Measurements from ENCODE around the gene RASSF5. TPM values are rescaled to one million over a fixed set of nuclear protein-coding genes. Genes with fewer than 3 reads are reported as not detected.

Gene RASSF5
- total and polyA plus RNA-seq, 9 of the 15 experiments (the other 6 are each of a cell fraction or from before 2014, with no cell fraction given): 6.1 to 41.0 (median 25.2) TPM

DNA sequence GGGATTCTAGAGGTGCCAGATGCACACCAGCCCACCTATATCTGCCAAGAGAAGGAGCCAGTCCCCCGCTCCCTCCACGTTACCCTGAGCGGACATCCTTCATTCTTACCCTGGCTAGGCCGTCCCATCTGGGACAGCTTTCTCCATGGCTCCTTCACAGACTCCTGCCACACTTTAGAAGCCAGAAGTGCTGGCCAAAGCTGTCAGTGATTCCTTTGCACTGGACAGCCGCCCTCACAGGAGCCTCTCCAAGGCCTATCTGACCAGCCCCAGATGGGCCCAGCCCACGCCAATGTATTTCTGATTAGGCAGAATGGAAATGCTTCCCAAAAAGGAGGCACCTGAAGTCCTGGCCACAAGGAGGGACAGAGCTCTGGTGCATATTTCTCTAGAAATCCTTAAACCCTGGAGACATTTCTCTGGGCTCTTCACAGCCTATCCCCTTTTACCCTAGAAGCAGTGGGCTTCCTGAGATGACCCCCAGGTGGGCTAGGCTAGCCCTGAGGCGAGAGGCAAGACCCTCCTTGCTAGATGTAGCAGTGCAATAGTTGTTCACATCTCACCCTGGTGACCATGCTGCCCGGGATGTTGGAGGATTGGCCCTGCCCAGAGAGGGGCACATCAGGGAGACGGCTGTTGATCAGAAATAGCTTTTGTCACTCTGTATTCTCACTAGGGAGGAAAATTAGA is 44.1 kb downstream of the RASSF5 start:
- Histone ChIP-seq H3K36me3 (ENCODE audit: control insufficient read depth, insufficient read depth, low read length) (no peaks in the 10 kb centered on the region), H2AFZ (ENCODE audit: low read depth, low read length) (0 out of 2 replicates have a peak overlapping the region, but pooled peaks have one; percentile 26), H3K4me1 (replicated peaks in 1 of 2; ENCODE audit: control insufficient read depth in 2 of 2, insufficient read depth in 2 of 2, low read length in 2 of 2) (peaks cover 21 to 57% of the 10 kb centered on the region in 2 experiments), H3K9me1 (ENCODE audit: control insufficient read depth, insufficient read depth, low read length) (no peaks in the 10 kb centered on the region), H3K9ac (ENCODE audit: insufficient read depth in 1 of 2, low read depth in 2 of 2, low read length in 2 of 2) (peak overlapping the region in 1 of 2 experiments; percentile 79; a peak in 1 of 4 replicates), H3K4me2 (ENCODE audit: insufficient read depth, low read length) (peak overlapping the region; percentile 40; the same call in 1 of the 2 replicates), H3K9me3 (replicated peaks; ENCODE audit: control insufficient read depth, insufficient read depth, low read depth, low read length) (no peaks in the 10 kb centered on the region), H3K27me3 (ENCODE audit: control insufficient read depth in 2 of 2, insufficient read depth in 2 of 2, low read length in 2 of 2) (no peaks in the 10 kb centered on the region), H3K79me2 (ENCODE audit: control insufficient read depth, insufficient read depth, low read length) (no peaks in the 10 kb centered on the region), H4K20me1 (replicated peaks; ENCODE audit: control insufficient read depth, insufficient read depth, low read length) (no peaks in the 10 kb centered on the region), H3K27ac (ENCODE audit: extremely low read depth, low read depth, low read length) (no peak overlapping the region), H3K4me3 (no peak overlapping the region)
- DNase-seq (ENCODE audit: extremely low read depth in 1 of 4, low spot score in 3 of 4) (peak; percentile 56 to 74 (median 64)), FAIRE-seq (peak; percentile 77), ATAC-seq (peak; percentile 62)
- no TSS peak for BruUV-seq (replicated peaks)
- intact Hi-C loops (cut with micrococcal nuclease) (no loop called here), in situ Hi-C loops (cut with MboI) (no loop called here)
- ChIA-PET POLR2A (interaction anchor here (0.5 to 1.8 kb wide), 9 partner anchors 9 to 708 kb away, joined by 3 to 11 read pairs (median 4); no protein-coding TSS in a partner anchor), CTCF (ENCODE audit: low intra/inter-chr PET ratio) (no interaction called here)
- 41% methylated on average over 9 of the region's 9 CpGs for WGBS (ENCODE audit: insufficient coverage, low coverage, missing lambda C conversion rate)
- TF ChIP-seq SMARCE1 (IDR thresholded peaks at IDR 0.05): peak; percentile 42; the same call in 1 of the 2 replicates
- 0 out of 2 replicates have a peak, but pooled peaks have one; percentile 26 for TF ChIP-seq PML (IDR thresholded peaks at IDR 0.05; ENCODE audit: low read length)
- TF ChIP-seq, protein P1, sequence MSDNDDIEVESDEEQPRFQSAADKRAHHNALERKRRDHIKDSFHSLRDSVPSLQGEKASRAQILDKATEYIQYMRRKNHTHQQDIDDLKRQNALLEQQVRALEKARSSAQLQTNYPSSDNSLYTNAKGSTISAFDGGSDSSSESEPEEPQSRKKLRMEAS (CRISPR knock-in tag; IDR thresholded peaks at IDR 0.05): peak; percentile 23; the same call in 1 of the 2 replicates
- peak; percentile 55; the same call in 1 of the 2 replicates for TF ChIP-seq SMARCA4 (IDR thresholded peaks at IDR 0.05)
- TF ChIP-seq, protein P2, sequence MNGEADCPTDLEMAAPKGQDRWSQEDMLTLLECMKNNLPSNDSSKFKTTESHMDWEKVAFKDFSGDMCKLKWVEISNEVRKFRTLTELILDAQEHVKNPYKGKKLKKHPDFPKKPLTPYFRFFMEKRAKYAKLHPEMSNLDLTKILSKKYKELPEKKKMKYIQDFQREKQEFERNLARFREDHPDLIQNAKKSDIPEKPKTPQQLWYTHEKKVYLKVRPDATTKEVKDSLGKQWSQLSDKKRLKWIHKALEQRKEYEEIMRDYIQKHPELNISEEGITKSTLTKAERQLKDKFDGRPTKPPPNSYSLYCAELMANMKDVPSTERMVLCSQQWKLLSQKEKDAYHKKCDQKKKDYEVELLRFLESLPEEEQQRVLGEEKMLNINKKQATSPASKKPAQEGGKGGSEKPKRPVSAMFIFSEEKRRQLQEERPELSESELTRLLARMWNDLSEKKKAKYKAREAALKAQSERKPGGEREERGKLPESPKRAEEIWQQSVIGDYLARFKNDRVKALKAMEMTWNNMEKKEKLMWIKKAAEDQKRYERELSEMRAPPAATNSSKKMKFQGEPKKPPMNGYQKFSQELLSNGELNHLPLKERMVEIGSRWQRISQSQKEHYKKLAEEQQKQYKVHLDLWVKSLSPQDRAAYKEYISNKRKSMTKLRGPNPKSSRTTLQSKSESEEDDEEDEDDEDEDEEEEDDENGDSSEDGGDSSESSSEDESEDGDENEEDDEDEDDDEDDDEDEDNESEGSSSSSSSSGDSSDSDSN (IDR thresholded peaks at IDR 0.05; ENCODE audit: borderline replicate concordance in 1 of 2, low read depth in 2 of 2, low read length in 2 of 2): peak in 1 of 2 experiments; percentile 26; a peak in 1 of 4 replicates
- TF ChIP-seq SRF (CRISPR knock-in tag; IDR thresholded peaks at IDR 0.05): peak in 1 of 2 experiments; percentile 68; a peak in 2 of 4 replicates
- TF ChIP-seq TBL1XR1 (IDR thresholded peaks at IDR 0.05; ENCODE audit: low read length in 2 of 2): 0 out of 4 replicates have a peak, but pooled peaks of 1 of the 2 experiments have one; percentile 21
- TF ChIP-seq POLR2AphosphoS5 (IDR thresholded peaks at IDR 0.05; ENCODE audit: control insufficient read depth, insufficient read depth, low read depth, low read length): 0 out of 2 replicates have a peak, but pooled peaks have one; percentile 31
- TF ChIP-seq, protein P3, sequence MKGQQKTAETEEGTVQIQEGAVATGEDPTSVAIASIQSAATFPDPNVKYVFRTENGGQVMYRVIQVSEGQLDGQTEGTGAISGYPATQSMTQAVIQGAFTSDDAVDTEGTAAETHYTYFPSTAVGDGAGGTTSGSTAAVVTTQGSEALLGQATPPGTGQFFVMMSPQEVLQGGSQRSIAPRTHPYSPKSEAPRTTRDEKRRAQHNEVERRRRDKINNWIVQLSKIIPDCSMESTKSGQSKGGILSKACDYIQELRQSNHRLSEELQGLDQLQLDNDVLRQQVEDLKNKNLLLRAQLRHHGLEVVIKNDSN (CRISPR knock-in tag; IDR thresholded peaks at IDR 0.05): 0 out of 2 replicates have a peak, but pooled peaks have one; percentile 7
- TF ChIP-seq SOX6 (IDR thresholded peaks at IDR 0.05): 0 out of 2 replicates have a peak, but pooled peaks have one; percentile 29
- TF ChIP-seq, protein P4, sequence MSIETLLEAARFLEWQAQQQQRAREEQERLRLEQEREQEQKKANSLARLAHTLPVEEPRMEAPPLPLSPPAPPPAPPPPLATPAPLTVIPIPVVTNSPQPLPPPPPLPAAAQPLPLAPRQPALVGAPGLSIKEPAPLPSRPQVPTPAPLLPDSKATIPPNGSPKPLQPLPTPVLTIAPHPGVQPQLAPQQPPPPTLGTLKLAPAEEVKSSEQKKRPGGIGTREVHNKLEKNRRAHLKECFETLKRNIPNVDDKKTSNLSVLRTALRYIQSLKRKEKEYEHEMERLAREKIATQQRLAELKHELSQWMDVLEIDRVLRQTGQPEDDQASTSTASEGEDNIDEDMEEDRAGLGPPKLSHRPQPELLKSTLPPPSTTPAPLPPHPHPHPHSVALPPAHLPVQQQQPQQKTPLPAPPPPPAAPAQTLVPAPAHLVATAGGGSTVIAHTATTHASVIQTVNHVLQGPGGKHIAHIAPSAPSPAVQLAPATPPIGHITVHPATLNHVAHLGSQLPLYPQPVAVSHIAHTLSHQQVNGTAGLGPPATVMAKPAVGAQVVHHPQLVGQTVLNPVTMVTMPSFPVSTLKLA (conservative IDR thresholded peaks at IDR 0.05): 0 out of 4 replicates have a peak, but pooled peaks of 1 of the 2 experiments have one; percentile 16
- no peak for TF ChIP-seq C11orf30 (IDR thresholded peaks at IDR 0.05; ENCODE audit: low read depth)
- TF ChIP-seq TCF3 (CRISPR knock-in tag; IDR thresholded peaks at IDR 0.05): peak; percentile 93
- TF ChIP-seq TEAD4 (IDR thresholded peaks at IDR 0.05; ENCODE audit: low read length): peak; percentile 66
- TF ChIP-seq TEAD4 (CRISPR knock-in tag; IDR thresholded peaks at IDR 0.05; ENCODE audit: borderline replicate concordance): no peak
- peak; percentile 72 for TF ChIP-seq EGR1 (conservative IDR thresholded peaks at IDR 0.05)

Data from K562 (cell line).